ENCODE results near the gene TMEM151B. TPM values are rescaled to one million over a fixed set of nuclear protein-coding genes. Genes with fewer than 3 reads are reported as not detected.

Gene TMEM151B
- total and polyA plus RNA-seq, 9 of the 15 experiments (the other 6 are each of a cell fraction or from before 2014, with no cell fraction given): not detected

GRCh38 chr6:44272529-44272928 lies 2.3 kb downstream of the TMEM151B start:
- Histone ChIP-seq H3K4me3 (no peak overlapping the region), H3K9me1 (ENCODE audit: control insufficient read depth, insufficient read depth, low read length) (peaks cover under 1% of the 10 kb centered on the region), H3K27me3 (ENCODE audit: control insufficient read depth in 2 of 2, insufficient read depth in 2 of 2, low read length in 2 of 2) (peaks cover 70 to 78% of the 10 kb centered on the region in 2 experiments), H3K79me2 (ENCODE audit: control insufficient read depth, insufficient read depth, low read length) (no peaks in the 10 kb centered on the region), H3K27ac (ENCODE audit: extremely low read depth, low read depth, low read length) (no peak overlapping the region), H3K4me2 (ENCODE audit: insufficient read depth, low read length) (no peak overlapping the region), H3K9me3 (replicated peaks; ENCODE audit: control insufficient read depth, insufficient read depth, low read depth, low read length) (no peaks in the 10 kb centered on the region), H3K36me3 (ENCODE audit: control insufficient read depth, insufficient read depth, low read length) (no peaks in the 10 kb centered on the region), H3K9ac (ENCODE audit: insufficient read depth in 1 of 2, low read depth in 2 of 2, low read length in 2 of 2) (peak overlapping the region in 1 of 2 experiments; percentile 71; a peak in 1 of 4 replicates), H4K20me1 (replicated peaks; ENCODE audit: control insufficient read depth, insufficient read depth, low read length) (peaks cover 13% of the 10 kb centered on the region), H2AFZ (ENCODE audit: low read depth, low read length) (no peak overlapping the region), H3K4me1 (replicated peaks in 1 of 2; ENCODE audit: control insufficient read depth in 2 of 2, insufficient read depth in 2 of 2, low read length in 2 of 2) (peaks cover 0 to 33% of the 10 kb centered on the region in 2 experiments; a peak in 2 of 5 replicates)
- no peak for FAIRE-seq
- ChIA-PET CTCF (ENCODE audit: low intra/inter-chr PET ratio) (interaction anchor here (0.5 kb wide), 1 partner anchor 27 kb away, joined by 3 read pairs; no protein-coding TSS in a partner anchor), POLR2A (interaction anchor here (0.7 to 4.7 kb wide), 2 partner anchors 25 to 115 kb away, joined by 4 to 24 read pairs; partner anchors contain the start of gene HSP90AB1)
- ATAC-seq: no peak
- intact Hi-C loops (cut with micrococcal nuclease): no loop called here
- TF ChIP-seq CTCF (IDR thresholded peaks at IDR 0.05 in 2 of 3, conservative IDR thresholded peaks at IDR 0.05 in 1 of 3; ENCODE audit: insufficient read depth in 2 of 3, low read depth in 1 of 3, low read length in 3 of 3) (no peak), ZNF785 (CRISPR knock-in tag; IDR thresholded peaks at IDR 0.05) (no peak), REST (IDR thresholded peaks at IDR 0.05; ENCODE audit: borderline replicate concordance) (no peak), REST (CRISPR knock-in tag; IDR thresholded peaks at IDR 0.05; ENCODE audit: low read depth) (no peak), TRIM28 (IDR thresholded peaks at IDR 0.05) (no peak)
- in situ Hi-C loops (cut with MboI): no loop called here
- no TSS peak for BruUV-seq (replicated peaks)
- no peak for DNase-seq (ENCODE audit: extremely low read depth in 1 of 4, low spot score in 3 of 4)
- WGBS (ENCODE audit: insufficient coverage, low coverage, missing lambda C conversion rate): 4% methylated on average over 3 of the region's 3 CpGs

All from K562 (cell line).